Activated B cell treated with CpG ODN at 0.5 μM for 24 hours (primary cell): ENCODE results near the gene NOL4L. TPM values are rescaled to one million over a fixed set of nuclear protein-coding genes. Genes with fewer than 3 reads are reported as not detected.
A peak's percentile ranks its signal among the peaks of the same experiment; 100 is the strongest.

Experiments used
- ATAC-seq: fragments of 200-7000 bp; cut with Tn5 transposase; one replicate; pipeline ENCODE4 v1.10.0; 2021; ENCODE audit warnings: low read depth, mild to moderate bottlenecking, moderate library complexity
- CTCF ChIA-PET: fragments of 350-600 bp; sonication (Branson Sonifier 250); formaldehyde crosslinking; loops from one replicate; lab custom pipeline; 2021; ENCODE audit warnings: antibody characterized with exemption; lab: Charles Lee
- POLR2A ChIA-PET: fragments of 350-600 bp; sonication (Branson Sonifier 250); formaldehyde crosslinking; loops from one replicate; lab custom pipeline; 2021; ENCODE audit warnings: antibody characterized with exemption; lab: Charles Lee
- DNase-seq: peaks from one replicate; pipeline ENCODE4 v3.0.0; 2022
- H3K27ac Mint-ChIP-seq: one replicate; pipeline ENCODE4 v1.8.0; 2020; ENCODE audit warnings: mixed read lengths
- H3K27me3 Mint-ChIP-seq: one replicate; pipeline ENCODE4 v1.8.0; 2021; ENCODE audit warnings: mixed read lengths
- H3K36me3 Mint-ChIP-seq: one replicate; pipeline ENCODE4 v1.8.0; 2021; ENCODE audit warnings: low read depth, mixed read lengths
- H3K4me1 Mint-ChIP-seq: one replicate; pipeline ENCODE4 v1.8.0; 2021; ENCODE audit warnings: mixed read lengths
- H3K4me3 Mint-ChIP-seq: one replicate; pipeline ENCODE4 v1.8.0; 2020; ENCODE audit warnings: mild to moderate bottlenecking, mixed read lengths
- H3K9me3 Mint-ChIP-seq: one replicate; pipeline ENCODE4 v1.8.0; 2020; ENCODE audit warnings: mixed read lengths
- CTCF ChIP-seq: fragments of 200-600 bp; IDR thresholded peaks from one replicate; pipeline ENCODE4 v1.8.0; 2022; ENCODE audit warnings: antibody characterized with exemption, mild to moderate bottlenecking
- intact Hi-C: fragments of 100-400 bp; cut with micrococcal nuclease; formaldehyde crosslinking; loops from one replicate; pipeline ENCODE4 v1.15.1; 2024
- total RNA-seq: library from RNA; stranded (reverse); gene quantifications from 2 replicates; pipeline ENCODE4 v1.2.3, GENCODE V29; 2022

Gene NOL4L
- total RNA-seq, 1 donor from 2014 or later, result 4.7 TPM

GRCh38 chr20:32533732-32534131 lies 51.4 kb downstream of the NOL4L start:
- Mint-ChIP-seq H3K36me3 (peaks cover 3% of the 10 kb centered on the region), H3K27me3 (no peaks in the 10 kb centered on the region), H3K4me3 (no peak overlapping the region), H3K27ac (peak overlapping the region; percentile 46), H3K9me3 (no peaks in the 10 kb centered on the region), H3K4me1 (peaks cover 58% of the 10 kb centered on the region)
- DNase-seq (no peak), ATAC-seq (no peak)
- intact Hi-C loops, result no loop called here
- CTCF ChIA-PET, result interaction anchor here (2.1 kb wide), 1 partner anchor 11 kb away, joined by 7 read pairs; no protein-coding TSS in a partner anchor
- no peak for TF ChIP-seq CTCF
- POLR2A ChIA-PET, result no interaction called here

- Mint-ChIP-seq H3K4me3 (no peak overlapping the region), H3K4me1 (peaks cover 62% of the 10 kb centered on the region), H3K9me3 (no peaks in the 10 kb centered on the region), H3K27me3 (no peaks in the 10 kb centered on the region), H3K36me3 (peaks cover 3% of the 10 kb centered on the region), H3K27ac (peak overlapping the region; percentile 6)
- POLR2A ChIA-PET, result no interaction called here
- DNase-seq, result no peak
- CTCF ChIA-PET, result interaction anchor here (0.6 to 2.1 kb wide), 2 partner anchors 9 to 147 kb away, joined by 4 to 7 read pairs; no protein-coding TSS in a partner anchor
- no peak for TF ChIP-seq CTCF
- no peak for ATAC-seq
- intact Hi-C loops, result no loop called here
These were observed 52.9 kb downstream of the NOL4L start for GRCh38 chr20:32532246-32532645.

- ATAC-seq (no peak), DNase-seq (no peak)
- Mint-ChIP-seq H3K27me3 (no peaks in the 10 kb centered on the region), H3K9me3 (no peaks in the 10 kb centered on the region), H3K27ac (no peak overlapping the region), H3K4me3 (no peak overlapping the region), H3K4me1 (peaks cover 55% of the 10 kb centered on the region), H3K36me3 (no peaks in the 10 kb centered on the region)
- intact Hi-C loops, result loop anchor here (1.0 kb wide), 1 partner anchor 8 kb away; no protein-coding TSS in a partner anchor
- POLR2A ChIA-PET, result interaction anchor here (0.6 kb wide), 1 partner anchor 117 kb away, joined by 5 read pairs; no protein-coding TSS in a partner anchor
- TF ChIP-seq CTCF, result no peak
- CTCF ChIA-PET, result interaction anchor here (11.6 kb wide), 1 partner anchor 126 kb away, joined by 178 read pairs; no protein-coding TSS in a partner anchor
These were observed 56.0 kb downstream of the NOL4L start for GRCh38 chr20:32528905-32529670.

GRCh38 chr20:32528171-32528891 lies 56.8 kb downstream of the NOL4L start:
- intact Hi-C loops, result loop anchor here (1.0 kb wide), 1 partner anchor 9 kb away; no protein-coding TSS in a partner anchor

More at GRCh38 chr20:32528171-32528891, 56.8 kb downstream of the NOL4L start:
- TF ChIP-seq CTCF, result no peak
- CTCF ChIA-PET, result interaction anchor here (0.8 to 11.6 kb wide), 2 partner anchors 10 to 127 kb away, joined by 3 to 178 read pairs; no protein-coding TSS in a partner anchor
- H3K36me3 Mint-ChIP-seq, result no peaks in the 10 kb centered on the region
- H3K4me3 Mint-ChIP-seq, result peak overlapping the region; percentile 19
- no peak overlapping the region for H3K27ac Mint-ChIP-seq
- H3K4me1 Mint-ChIP-seq, result peaks cover 51% of the 10 kb centered on the region
- no peaks in the 10 kb centered on the region for H3K9me3 Mint-ChIP-seq
- ATAC-seq (peak; percentile 55), DNase-seq (no peak)
- POLR2A ChIA-PET, result interaction anchor here (2.1 kb wide), 1 partner anchor 8 kb away, joined by 9 read pairs; no protein-coding TSS in a partner anchor
- H3K27me3 Mint-ChIP-seq, result no peaks in the 10 kb centered on the region
